ENCODE data around the gene MPRIP. TPM values are rescaled to one million over a fixed set of nuclear protein-coding genes. Genes with fewer than 3 reads are reported as not detected.
"Not testable (repeated sequence)": the region's sequence is repeated elsewhere in the genome, so short reads cannot be mapped to it uniquely, and the experiment has no call there.

Gene MPRIP
- total RNA-seq, 1 donor from 2014 or later: 198 TPM

DNA sequence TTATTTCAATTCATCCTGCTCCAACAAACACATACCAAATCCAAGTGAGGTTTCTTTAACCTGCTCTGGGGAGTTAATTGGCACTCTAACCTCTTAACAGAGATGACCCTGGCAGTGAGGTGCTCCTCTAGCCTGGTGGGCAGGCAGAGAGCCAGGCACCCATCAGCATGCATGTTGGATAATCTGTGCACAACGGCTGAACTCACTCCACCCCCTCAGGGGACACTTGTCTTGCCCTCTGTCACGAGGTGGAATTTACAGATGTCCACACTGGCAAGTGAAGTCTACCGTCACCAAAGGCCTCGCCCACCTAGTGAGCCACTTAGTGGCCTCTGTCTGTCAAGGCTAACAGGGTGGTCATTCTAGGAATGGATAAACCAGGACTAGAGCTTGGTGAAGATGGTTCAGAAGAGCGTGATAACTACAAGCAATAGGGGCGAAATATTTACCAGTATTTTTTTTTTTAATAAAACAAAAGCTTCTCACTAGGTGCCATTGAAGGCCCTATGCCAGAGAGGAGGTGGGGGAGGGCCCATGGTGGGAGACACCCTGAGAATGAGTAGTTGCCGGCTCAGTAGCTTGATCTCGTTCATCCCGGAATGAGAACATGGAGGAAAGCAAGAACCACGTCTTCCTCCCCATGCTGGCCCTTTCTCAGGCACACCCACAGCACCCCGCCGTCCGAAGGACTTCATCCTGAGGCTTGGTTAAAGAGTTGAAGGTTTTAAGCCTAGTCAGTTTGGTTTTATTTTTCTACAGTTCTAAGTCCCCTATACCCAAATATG lies 138.7 kb downstream of the MPRIP start:
- intact Hi-C loops (cut with micrococcal nuclease): no loop called here

DNA sequence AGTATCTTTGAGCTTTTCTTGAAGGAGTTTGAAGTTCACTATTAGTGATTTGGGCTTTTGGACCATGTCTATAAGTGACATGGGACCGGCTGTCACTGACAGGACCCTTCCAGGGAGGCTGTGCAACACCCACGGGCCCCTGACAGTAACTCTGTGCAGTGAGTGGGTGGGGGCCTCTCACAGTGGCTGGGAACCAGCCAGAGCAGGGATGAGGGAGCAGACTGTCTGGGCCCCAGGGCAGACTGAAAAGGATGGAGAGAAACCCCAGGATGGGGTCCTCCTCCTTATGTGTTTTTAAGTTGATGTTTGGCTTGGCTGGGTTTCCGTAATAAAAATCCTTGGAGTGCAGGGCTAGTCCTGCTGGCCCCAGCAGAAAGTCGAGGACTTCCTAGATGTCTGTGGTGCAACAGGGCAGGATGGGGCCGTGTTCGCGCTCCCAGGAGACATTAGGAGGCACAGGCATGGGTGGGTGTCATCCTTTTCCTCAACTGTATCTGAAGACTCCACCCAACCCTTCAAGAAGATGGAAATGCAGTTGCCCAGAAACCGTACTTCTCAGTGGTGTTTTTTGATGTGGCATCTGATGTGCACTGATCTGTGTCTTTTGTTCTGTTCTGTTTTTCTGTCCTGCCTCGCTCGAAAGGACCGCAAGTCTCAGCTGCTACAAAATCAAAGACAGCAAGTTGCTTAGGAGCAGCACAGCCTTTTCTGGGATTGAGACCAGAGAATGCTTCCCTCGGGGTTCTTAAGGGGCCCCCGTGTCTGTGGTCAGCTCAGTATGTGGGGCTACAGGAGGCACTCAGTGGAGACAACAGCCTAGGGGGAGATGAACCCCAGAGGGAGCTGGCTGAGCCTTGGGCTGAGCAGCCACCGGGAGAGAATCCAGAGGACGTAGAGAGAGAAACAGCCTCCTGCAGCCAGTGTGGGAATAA lies 139.7 kb downstream of the MPRIP start:
- intact Hi-C loops (cut with micrococcal nuclease): no loop called here

DNA sequence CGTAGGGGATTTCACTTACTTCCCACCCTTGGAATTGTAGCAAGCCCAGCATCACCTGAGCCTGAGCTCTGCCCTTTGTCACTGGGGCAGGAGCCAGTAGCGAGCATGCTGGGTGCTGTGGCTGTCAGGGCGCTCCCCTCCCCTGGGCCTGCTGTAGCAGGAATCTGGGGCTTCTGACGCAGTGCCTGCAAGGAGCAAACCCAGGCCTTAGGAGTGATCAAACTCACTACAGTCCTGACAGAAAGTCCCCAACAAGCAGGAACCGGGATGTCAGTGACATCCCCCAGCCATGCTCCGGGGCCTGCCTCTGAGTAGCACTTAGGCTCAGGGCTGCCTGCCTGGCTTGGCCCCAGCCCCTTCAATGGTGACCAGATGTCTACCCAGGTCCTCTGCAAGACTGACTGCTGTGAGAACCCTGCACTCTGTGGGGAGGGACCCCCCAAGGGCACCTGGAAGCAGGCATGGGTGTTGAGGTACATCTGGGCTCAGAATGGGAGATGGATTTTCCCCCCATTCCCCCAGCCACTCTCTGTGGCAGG lies 140.4 kb downstream of the MPRIP start:
- intact Hi-C loops (cut with micrococcal nuclease): no loop called here

DNA sequence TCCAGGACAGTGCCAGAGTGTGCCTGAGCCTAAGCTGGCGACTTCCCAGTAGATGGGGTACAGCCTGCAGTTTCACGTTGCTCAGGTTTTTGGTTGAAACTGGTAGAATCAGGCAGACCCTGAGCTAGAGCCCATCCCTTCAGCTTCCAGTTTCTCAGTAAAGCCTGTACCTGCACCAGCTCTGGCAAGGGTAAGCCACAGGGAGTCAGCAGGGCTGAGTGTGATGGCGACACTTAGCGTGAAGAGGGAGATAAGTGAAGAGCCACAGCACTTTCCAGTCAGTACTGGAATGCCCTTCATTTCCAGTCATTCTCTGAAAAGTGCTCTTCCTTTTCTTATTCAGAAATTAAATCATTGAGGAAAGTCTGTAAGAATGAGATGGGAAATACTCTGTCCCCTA lies 141.5 kb downstream of the MPRIP start:
- intact Hi-C loops (cut with micrococcal nuclease): no loop called here

DNA sequence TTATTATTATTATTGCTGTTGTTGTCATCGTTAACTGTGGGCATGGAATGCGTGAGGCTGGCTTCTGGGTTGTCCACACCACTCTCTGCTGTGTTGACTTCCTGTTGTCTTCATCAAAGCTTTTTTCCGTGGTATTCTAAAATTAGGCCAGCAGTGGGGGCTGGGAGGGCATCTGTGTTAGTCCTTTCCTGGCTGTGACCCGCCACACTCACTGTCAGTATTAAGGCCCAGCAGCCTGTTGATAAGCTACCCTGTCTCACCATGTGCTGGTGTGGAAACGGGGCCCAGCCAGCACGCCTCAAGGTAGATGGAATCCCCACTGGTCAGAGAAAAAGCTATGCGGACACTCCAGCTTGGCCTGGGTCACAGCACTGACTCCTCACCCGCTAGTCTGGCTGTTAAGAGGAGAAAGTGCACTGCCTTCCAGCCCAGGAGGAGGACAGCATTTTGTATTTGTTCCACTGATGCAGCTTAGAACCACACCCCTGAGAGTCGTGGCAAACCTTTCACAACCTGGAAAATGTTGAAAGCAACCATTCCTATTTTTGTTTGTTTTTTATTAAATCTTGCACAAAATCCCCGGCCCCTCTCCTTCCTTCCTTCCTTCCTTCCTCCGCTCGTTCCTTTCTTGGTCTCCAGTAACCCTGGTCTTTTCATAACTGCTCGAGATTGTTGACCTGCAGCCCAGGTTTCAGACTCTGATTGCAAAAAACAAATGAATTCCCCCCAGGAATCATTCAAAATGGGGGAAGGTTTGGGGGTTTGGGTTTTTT lies 142.9 kb downstream of the MPRIP start:
- intact Hi-C loops (cut with micrococcal nuclease): not testable (repeated sequence)

DNA sequence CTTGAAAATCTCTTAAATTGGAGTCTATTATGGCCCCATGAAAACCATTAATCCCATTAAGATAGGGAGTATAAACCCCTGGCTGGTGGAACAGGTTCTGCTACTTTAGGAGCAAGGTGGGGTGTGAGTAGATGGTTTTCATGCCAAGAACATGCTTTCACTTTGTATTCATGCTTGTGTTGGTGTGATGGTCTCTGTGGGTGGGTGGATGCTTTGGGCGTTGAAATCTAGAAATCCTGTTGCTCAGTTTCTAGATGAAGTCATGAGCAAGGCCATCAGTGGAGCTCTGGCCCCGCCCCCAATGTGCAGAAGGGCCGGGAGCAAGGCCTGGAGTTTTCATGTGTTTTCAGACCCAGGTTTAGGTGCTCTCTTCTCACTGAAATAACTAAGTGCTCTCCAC lies 143.8 kb downstream of the MPRIP start:
- intact Hi-C loops (cut with micrococcal nuclease): no loop called here

DNA sequence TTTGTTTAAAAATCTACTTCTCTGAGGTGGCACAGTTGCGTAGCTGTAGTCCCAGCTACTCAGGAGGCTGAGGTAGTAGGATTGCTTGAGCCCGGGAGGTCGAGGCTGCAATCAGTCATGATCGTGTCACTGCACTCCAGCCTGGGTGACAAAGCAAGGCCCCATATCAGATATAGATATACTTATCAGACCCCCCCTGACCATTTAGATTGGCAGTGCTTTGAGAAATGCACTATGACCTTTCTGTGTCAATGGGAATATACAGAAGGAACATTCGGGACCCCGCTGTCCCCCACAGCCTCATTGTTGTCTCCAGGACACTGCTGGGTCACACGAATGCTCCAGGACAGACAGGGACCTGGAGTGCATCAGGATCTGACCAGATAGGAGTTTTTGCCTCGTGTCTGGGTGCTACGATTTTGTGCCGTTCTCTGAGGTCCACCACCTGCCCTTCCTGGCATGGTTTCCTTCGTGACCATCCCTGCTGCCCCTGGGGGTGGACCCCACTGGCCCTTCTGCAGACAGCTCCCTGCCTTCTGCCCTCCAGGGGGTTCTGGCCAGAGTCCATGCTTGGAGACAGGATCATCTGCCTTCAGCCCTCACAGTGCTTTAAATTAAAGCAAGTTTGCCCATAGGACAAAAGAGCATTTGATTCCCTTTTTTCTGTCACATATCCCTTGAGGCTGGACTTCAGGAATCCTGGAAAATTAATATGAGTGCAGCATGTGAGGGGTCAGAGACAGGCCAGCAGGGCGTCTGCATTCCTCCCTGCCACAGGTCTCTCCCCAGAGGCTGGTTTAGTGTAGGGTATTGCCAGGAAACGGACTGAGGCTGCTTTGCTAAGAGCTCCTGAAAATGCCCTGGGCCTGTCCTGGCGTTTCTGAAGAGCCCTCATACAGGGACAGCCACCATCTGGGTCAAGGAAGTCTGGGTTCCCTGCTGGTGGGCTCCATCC lies 144.6 kb downstream of the MPRIP start:
- intact Hi-C loops (cut with micrococcal nuclease): no loop called here

DNA sequence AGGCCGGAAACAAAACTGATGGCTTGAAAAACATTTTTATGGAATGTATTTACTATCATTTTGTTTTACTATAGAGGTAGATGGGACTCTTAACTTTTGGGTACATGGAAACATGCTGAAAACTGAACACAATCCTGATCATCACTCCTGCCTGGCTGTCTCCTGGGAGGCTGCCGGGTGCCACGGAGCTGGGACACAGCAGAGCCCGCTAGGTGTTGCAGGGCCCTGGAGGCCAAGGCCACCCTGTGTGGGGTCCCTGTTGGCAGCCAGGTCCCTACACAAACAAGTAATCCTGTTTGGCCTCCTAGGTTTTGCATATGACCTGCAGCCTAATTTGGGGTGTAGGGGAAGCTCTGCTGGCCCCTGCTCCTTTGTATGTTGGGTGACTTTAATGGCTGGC lies 146.3 kb downstream of the MPRIP start:
- intact Hi-C loops (cut with micrococcal nuclease): no loop called here

DNA sequence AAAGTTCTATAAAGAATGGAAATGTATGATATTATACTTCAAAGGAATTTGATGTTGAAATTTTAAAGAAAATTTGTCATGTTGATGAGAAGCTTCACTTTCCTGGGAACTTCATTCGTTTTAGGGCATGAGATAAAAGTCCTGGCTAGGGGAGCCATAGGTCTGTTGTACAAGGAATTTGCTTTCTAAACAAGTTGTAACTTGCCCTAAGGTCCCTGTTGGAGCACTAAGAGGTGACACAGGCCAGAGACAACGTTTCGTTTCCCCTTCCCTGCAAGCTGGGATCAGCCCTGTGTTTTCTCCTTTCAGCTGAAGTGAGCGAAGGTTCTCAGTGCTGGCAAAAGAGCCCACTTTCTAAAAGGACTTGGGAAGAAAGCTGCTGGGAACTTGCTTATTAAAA lies 147.3 kb downstream of the MPRIP start:
- intact Hi-C loops (cut with micrococcal nuclease): no loop called here

DNA sequence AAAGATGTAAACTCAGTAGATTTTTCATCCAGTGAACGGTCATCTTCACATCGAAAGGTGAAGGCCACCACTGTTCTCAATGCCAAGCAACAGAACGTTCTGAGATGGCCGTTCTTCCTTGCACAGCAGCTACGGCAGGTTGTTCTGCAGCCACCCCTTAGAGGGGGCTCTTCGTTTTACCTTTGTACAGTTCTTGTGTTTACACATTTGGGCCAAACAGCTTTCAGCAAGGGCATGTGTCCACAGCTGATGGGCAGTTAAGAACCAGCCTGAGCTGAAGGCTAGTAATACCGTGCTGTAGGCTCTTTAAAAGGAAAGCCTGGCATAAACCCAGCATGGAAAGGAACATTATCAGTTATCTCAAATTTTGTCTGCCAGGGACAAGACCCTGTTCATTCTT lies 147.9 kb downstream of the MPRIP start:
- intact Hi-C loops (cut with micrococcal nuclease): no loop called here

DNA sequence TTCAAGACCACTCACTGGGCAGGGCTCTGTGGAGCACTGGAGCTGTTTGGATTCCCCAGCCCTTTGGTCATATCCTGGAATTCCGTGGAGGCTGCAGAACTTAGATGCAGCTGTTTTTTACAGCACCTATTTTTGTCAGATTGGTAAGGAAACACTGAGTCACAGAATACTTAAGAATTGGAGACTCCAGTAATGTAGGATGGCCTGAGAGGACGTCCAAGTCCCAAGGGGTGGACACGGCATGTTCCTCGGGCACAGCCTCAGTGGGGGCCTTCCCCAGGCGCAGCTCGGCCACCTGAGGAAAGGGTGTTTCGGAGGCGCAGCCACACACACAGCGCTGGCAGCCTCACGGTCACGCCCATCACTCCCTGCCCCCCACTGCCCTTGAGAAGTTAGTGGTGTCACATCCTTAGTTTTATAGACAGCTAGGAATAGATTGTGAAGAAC lies 149.1 kb downstream of the MPRIP start:
- intact Hi-C loops (cut with micrococcal nuclease): no loop called here

DNA sequence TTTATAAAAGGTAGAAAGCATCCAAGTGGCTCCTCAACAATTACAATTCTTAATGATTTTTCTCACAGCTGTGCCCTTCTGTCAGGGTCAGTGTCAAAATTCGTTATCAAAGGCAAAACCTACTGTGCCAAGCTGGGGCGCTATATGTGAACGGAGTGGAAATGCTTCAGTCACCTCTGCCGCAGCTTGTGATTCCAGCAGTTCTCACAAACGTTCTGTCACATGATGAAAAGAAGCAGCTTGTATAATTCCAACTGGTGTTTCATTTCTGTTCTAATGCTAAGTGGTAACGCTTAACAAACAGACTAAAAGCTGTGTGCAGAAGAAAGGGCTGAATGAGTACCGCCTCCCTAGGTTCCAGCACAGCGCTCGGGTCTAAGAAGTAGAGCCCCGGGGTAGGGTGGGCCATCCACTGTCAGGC lies 149.7 kb downstream of the MPRIP start:
- intact Hi-C loops (cut with micrococcal nuclease): no loop called here

DNA sequence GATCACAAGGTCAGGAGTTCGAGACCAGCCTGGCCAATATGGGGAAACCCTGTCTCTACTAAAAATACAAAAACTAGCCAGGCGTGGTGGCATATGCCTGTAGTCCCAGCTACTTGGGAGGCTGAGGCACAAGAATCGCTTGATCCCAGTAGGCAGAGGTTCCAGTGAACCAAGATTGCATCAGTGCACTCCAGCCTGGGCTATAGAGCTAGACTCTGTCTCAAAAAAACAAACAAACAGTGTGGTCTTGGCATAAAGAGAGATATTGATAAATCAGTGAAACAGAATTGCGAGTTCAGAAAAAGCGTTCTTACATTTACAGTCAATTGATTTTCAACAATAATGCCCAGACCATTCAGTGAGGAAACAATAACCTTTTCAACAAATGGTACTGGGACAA lies 153.2 kb downstream of the MPRIP start:
- intact Hi-C loops (cut with micrococcal nuclease): not testable (repeated sequence)

DNA sequence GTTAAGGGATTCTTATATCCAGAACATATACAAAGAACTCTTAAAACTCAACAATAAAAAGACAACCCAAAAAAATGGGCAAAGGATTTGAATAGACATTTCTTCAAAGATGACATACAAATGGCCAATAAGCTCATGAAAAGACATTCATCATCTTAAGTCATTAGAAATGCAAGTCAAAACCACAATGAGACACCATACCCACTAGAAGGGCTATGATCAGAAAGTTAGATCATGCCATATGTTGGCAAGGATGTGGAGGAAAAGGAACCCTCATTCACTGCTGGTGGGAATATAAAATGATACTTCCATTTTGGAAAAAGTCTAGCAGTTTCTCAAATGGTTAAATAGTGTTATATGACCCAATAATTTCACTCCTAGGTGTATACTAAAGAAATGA lies 154.5 kb downstream of the MPRIP start:
- intact Hi-C loops (cut with micrococcal nuclease): no loop called here

DNA sequence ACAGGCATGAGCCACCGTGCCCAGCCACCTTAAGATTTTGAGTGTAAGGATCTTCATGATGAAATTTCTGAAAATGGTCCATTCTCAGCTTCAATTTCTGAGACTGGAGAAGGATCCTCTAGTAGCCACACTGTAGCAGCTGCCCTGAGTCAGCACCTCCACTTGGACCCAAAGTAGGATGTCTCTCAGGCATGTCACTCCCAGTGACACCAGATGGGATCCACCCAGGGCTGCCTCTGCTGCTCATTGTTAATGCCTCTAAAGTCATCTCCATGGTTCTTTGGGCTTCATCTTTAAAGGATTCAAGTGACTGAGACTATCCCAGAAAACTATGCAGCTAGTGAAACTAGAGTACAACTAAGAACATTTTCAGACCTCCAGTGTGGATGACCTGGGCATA lies 156.0 kb downstream of the MPRIP start:
- intact Hi-C loops (cut with micrococcal nuclease): no loop called here

DNA sequence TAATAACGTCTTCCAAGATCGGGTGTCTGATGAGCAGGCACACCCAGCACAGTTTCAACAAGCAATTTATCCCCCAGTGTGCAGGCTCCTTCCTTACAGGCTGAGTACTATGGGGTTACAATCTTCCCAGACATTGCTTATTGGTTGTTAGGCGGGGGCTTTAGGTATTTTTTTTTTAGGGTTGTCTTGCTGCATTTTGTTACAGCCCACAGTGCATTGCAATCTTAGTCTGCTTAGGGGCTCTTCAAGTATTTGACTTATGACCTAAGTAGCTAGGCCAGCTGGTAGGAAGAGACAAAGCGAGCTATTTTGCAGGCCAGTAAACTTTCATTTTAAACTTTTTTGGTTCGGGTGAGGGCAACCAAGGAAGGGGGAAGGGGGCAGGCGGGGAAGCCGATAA lies 158.1 kb downstream of the MPRIP start:
- intact Hi-C loops (cut with micrococcal nuclease): no loop called here

DNA sequence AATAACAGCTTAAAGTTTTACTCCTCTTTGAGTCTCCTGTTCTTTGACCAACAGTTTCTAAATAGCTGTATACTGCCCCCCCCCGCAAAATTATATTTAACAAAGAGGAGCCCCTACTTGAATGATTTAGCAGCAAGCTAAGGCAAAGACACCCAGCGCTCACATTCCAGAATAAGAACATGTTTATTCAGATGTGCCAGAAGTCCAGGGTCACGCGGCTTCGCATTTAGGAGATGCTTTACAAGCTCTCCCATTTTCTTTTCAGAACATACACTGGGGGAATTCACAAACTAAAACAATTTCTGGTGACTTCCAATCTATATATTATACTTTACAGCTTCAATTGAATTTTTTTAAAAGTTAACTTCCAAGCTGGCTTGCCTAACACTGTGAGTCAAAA lies 158.6 kb downstream of the MPRIP start:
- intact Hi-C loops (cut with micrococcal nuclease): no loop called here

DNA sequence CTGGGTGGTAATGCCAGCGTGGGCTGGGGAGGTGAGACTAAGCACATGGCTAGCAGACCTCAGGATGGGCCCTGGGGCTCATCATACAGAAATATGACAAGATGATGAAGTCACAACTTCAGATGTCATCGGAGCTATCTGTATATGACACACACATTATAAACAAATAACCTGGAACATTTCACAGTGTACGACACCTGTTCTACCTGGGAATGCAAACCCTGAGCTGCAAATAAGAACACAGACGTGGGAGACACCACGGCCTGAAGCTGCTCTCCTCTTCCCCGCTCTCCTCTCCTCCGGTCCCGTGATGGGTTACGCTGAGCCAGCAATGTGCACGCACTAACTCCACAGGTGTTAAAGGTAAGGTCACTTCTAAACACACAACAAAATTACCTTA lies 159.0 kb downstream of the MPRIP start:
- intact Hi-C loops (cut with micrococcal nuclease): no loop called here

DNA sequence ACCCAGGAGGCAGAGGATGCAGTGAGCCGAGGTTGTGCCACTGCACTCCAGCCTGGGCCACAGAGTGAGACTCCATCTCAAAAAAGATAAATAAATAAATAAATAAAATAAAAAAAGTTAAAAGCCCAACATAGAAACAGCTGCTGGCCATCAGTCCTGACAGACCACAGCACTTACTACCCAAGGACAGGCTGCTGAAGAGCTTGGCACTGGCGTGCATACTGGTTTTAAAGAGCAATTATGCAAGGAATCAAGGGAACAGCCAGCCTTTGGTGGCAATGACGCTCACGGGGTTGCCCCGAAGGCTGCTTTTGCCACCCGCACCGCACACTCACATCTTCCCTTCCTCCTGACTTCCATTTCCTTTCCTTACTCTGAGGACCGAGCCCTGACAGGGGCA lies 159.7 kb downstream of the MPRIP start:
- intact Hi-C loops (cut with micrococcal nuclease): no loop called here

DNA sequence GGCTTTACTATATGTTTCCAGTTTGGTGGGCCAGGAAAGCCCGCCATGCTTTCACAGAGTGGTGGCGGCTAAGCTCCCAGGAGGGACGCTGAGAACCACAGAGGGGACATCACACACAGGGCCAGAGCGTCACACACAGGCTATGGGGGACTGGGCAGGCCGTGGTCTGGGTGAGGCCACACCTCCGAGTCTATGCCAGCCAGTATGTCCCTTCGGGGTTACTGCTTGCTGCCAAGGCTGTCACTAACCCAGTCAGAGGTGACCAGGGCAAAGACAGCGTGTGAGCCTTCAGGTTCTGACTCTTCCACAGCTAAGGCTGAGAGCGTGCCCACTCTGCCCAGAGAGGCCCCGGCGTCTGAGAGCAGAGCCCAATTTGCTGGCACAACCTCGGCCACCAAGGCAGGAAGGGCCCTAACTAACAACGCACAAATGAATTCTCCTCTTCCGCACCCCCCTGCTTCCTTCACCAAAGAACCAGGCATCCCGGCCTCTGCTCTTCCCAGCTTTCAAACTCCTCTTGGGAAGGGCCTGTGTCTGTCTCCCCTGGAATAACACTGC lies 161.0 kb downstream of the MPRIP start:
- intact Hi-C loops (cut with micrococcal nuclease): no loop called here

All from T-helper 2 cell treated with Interferon-gamma antibody and Interleukin-4, amounts not matched to agents 100 ng/mL and 5 ng/mL, for 36 hours (primary cell).